A673 (cell line): Measurements from ENCODE around the gene TDP1.

Experiments used
- CTCF ChIP-seq: fragments of 300-800, 200-600 bp; sonication (generic); conservative IDR thresholded peaks from 2 replicates; pipeline ENCODE4 v1.5.1; 2017; ENCODE audit warnings: low read depth, mild to moderate bottlenecking, antibody characterized with exemption, low read length, moderate library complexity, mixed read lengths
- EZH2 ChIP-seq: fragments of 200-600 bp; sonication (generic); IDR thresholded peaks from 2 replicates; pipeline ENCODE4 v1.6.1; 2017; ENCODE audit warnings: borderline replicate concordance, low read depth, mild to moderate bottlenecking, mixed read lengths, antibody characterized with exemption, low read length; ENCODE audit not compliant: poor library complexity, severe bottlenecking

GRCh38 chr14:90093942-90094595 lies 138.3 kb downstream of the TDP1 start:
- TF ChIP-seq EZH2 (no peak), CTCF (no peak)
